Epithelial cell of proximal tubule (primary cell): ENCODE results near the gene CDK12. TPM values are rescaled to one million over a fixed set of nuclear protein-coding genes. Genes with fewer than 3 reads are reported as not detected.

Source experiments
- DNase-seq: peaks from one replicate; pipeline ENCODE4 v3.0.0-alpha.2; 2011; ENCODE audit warnings: low read depth
- H3K4me3 ChIP-seq: 2 replicates; pipeline ENCODE4 v1.5.1; 2011; ENCODE audit warnings: low read depth, mild to moderate bottlenecking, low read length
- CTCF ChIP-seq: conservative IDR thresholded peaks from 2 replicates; pipeline ENCODE4 v1.5.1; 2012; ENCODE audit warnings: low read depth, mild to moderate bottlenecking, low read length
- total RNA-seq: library from RNA; depleted of rRNA; stranded (reverse); fragments of >200 nt; gene quantifications from 2 replicates; pipeline ENCODE4 v1.2.3, GENCODE V29; 2015

CDK12 gene
- total RNA-seq, 1 donor from 2014 or later = 13.5 TPM

- H3K4me3 ChIP-seq = no peak overlapping the region
- DNase-seq = no peak
- no peak for TF ChIP-seq CTCF
Observed at GRCh38 chr17:39581759-39582085, 120.4 kb downstream of the CDK12 start.

- H3K4me3 ChIP-seq = no peak overlapping the region
- TF ChIP-seq CTCF = no peak
- DNase-seq = no peak
Observed at GRCh38 chr17:39582658-39583057, 121.4 kb downstream of the CDK12 start.

Other genes with a start within 250 kb of the CDK12 start
- gene STAC2, start 235.5 kb upstream of the CDK12 start, total RNA-seq = not detected in 2 replicates
- gene FBXL20, start 59.9 kb upstream of the CDK12 start, total RNA-seq = 2.7 and 9.3 TPM in 2 replicates
- 14.6 and 20.5 TPM in 2 replicates for gene MED1, start 10.2 kb upstream of the CDK12 start, total RNA-seq
- not detected in 2 replicates for gene NEUROD2, start 146.4 kb downstream of the CDK12 start, total RNA-seq
- not detected in 2 replicates for gene PPP1R1B, start 165.5 kb downstream of the CDK12 start, total RNA-seq
- gene STARD3, start 175.7 kb downstream of the CDK12 start, total RNA-seq = 34.0 and 40.7 TPM in 2 replicates
- gene TCAP, start 203.9 kb downstream of the CDK12 start, total RNA-seq = 0.07 TPM in 1 of 2 replicates, not detected in the other
- not detected in 2 replicates for gene PNMT, start 207.0 kb downstream of the CDK12 start, total RNA-seq
- 6.1 and 11.2 TPM in 2 replicates for gene PGAP3, start 226.6 kb downstream of the CDK12 start, total RNA-seq
- 29.4 and 53.3 TPM in 2 replicates for gene ERBB2, start 238.6 kb downstream of the CDK12 start, total RNA-seq